NCI-H1417 treated with DMSO at 0.1 percent for 48 hours (cell line): Measurements from ENCODE around the gene PRR12.

Experiments
- DNase-seq: peaks from one replicate; lab custom pipeline; 2025; lab: John Stamatoyannopoulos, UW

Gene PRR12, protein sequence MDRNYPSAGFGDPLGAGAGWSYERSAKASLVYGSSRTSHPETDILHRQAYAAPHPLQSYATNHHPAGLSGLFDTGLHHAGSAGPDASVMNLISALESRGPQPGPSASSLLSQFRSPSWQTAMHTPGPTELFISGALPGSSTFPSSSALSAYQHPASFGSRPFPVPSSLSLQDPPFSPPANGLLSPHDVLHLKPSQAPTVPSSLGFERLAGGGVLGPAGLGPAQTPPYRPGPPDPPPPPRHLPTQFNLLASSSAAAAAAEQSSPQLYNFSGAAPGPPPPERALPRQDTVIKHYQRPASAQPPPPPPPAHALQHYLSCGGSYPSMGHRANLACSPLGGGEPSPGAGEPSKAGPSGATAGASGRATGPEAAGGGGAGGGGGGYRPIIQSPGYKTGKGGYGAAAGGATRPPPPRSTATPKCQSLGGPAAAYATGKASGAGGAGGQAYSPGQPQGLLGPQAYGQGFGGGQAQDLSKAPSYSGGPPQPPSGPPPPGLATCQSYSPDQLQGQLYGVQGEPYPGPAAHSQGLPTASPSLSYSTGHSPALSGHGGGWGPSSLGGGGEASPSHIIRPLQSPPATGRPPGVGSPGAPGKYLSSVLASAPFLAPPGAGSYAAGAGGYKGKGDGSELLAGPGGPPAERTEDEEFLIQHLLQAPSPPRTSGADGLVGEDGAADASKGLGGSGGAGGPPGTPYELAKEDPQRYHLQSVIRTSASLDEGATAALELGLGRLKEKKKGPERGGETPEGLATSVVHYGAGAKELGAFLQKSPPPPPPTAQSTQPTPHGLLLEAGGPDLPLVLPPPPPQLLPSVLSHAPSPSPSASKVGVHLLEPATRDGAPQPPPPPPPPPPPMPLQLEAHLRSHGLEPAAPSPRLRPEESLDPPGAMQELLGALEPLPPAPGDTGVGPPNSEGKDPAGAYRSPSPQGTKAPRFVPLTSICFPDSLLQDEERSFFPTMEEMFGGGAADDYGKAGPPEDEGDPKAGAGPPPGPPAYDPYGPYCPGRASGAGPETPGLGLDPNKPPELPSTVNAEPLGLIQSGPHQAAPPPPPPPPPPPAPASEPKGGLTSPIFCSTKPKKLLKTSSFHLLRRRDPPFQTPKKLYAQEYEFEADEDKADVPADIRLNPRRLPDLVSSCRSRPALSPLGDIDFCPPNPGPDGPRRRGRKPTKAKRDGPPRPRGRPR (N-terminal part only)

DNA sequence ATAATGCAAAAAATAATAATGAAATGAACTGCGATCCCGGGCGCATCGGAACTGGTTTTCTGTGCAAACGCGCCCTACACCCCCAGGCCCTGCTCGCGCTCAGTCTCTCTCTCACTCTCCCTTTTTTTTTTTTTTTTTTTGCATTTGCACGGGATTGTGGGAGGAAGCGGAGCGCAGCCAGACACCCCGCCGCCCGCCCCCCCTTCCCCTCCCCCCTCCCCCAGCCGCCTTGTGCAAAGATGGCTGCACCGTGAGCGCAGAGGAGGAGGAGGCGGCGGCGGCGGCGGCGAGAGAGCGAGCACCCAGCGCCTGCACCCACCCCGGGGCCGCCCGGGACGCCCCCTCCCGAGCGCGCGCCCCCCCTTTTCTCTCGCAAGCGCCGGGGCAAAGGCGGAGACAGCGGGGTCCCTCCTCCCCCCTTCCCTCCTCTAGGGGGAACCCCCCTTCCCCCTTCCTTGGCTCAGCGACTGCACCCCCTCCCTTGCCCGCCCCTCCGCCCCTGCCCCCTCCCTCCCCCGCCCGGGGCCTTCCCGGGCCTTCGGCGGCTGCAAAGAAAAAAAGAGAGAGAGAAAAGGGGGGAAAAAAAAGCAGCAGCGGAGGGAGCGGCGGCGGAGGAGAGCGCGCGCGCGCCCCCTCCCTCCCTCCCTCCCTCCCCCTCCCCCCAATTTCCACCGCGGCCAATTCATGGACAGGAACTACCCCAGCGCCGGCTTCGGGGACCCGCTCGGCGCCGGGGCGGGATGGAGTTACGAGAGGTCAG lies at the start of gene PRR12:
Gene PRR12 (plus strand): TSS at position 212 of the 760 bp plus-strand sequence. CDS start 473 bp downstream, at position 685.
- DNase-seq = peak; percentile 12

GRCh38 chr19:49541914-49542313 lies 49.1 kb upstream of the PRR12 start:
- DNase-seq = no peak

- no peak for DNase-seq
Measured at GRCh38 chr19:49542446-49542845, 48.5 kb upstream of the PRR12 start.

GRCh38 chr19:49543032-49543431 lies 48.0 kb upstream of the PRR12 start:
- DNase-seq = no peak

DNA sequence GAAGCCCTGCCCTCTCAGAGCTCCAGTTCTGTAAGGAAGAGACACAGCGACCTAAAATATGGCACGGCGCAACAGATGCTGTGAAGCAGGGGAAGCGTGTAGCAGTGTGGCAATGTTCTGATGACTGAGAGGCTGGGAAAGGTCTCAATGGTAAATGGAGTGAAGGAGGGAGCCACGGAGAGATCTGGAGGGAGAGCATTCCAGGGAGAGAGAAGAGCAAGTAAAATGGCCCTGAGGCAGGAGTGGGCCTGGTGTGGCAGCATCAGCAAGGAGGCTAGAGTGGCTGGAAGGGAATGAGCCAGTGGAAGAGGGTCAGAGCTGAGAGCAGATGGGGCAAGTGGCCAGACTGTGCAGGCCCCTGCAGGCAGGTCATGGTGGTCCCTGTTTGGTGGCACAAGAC lies 46.8 kb upstream of the PRR12 start:
- DNase-seq = no peak

DNA sequence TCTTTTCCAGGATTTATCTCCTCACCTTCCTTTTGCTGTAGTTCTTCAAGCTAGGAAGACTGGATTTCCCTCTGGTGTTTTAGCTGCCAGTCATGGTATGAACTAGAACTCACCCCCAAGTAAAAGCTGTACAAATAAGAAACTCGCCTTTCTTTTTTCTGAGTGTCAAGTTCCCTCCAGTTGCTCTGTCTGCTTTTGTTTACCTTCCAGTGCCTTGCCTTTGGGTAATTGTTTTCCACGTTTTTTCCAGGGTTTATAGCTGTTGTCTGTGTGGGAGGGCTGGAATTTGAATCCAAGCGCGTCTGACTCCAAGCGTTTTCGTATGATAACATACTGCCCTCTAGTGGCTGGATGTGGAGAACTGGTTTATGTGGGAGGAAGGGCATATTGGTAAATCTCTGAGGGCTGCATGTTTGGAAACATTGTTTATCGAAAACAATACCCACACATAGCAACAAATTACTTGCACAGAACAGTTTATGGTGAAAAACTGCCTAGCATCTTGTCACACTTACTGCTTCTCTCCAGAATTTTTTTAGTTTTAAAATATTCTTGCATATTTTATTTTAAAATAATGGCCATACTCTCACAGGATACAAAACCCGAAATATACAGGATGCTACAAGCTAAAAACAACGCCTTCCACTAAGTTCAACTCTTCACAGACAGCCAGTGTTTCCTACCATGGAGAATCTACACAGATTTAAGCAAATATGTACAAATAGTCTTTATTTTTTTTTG lies 44.0 kb upstream of the PRR12 start:
- no peak for DNase-seq

DNA sequence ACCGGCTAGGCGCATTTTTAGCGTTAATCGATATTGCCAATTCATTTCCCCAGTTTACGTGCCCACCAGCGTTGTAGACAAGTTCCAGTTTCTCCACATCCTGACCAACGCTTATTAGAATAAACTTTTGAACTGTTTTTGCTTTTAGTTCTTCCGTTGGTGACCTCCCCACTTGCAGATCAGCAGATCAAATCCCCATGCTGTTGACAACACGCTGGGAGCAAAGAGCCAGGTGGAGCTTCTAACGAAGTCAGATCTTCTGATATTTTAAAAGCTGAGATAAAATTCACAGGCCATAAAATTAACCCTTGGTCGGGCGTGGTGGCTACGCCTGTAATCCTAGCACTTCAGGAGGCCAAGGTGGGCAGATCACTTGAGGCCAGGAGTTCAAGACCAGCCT lies 41.9 kb upstream of the PRR12 start:
- DNase-seq = no peak

GRCh38 chr19:49551531-49551930 lies 39.5 kb upstream of the PRR12 start:
- no peak for DNase-seq

GRCh38 chr19:49552749-49553148 lies 38.2 kb upstream of the PRR12 start:
- DNase-seq = no peak

DNA sequence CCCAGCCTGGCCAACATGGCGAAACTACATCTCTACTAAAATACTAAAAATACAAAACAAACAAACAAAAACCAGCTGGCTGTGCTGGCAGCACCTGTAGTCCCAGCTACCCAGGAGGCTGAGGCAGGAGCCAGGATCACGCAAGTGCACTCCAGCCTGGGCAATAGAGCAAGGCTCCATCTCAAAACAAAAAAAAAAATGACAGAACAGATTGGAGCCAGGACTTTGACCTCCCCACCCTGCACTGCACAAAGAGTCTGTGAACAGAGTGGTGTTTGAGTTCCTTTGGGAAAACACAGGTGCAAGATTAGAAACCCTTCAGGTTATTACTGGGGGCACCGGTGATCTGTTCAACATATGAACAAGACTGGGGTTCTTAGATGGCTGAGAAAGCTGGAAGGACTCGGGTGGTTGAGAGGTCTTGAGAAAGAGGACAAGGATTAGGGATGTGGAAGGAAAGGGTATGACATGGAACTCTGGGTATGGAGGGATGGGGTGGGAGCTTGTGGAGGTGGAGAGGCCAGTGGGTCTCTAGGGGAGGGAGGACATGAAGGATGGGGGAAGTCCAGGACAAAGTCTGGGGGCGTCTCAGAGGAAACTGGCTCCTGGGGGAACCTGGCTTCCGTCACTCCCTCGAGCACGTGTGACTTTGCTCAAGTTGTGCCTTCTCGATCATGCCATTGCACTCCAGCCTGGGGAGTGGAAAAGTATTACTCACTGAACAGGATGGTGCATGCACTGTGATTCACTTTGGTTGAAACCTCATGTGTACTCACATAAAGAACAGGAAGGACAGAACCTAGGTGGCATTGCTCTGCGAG lies 37.3 kb upstream of the PRR12 start:
- no peak for DNase-seq

GRCh38 chr19:49554701-49555181 lies 36.2 kb upstream of the PRR12 start:
- DNase-seq = no peak

GRCh38 chr19:49555600-49556411 lies 35.2 kb upstream of the PRR12 start:
- DNase-seq = no peak

DNA sequence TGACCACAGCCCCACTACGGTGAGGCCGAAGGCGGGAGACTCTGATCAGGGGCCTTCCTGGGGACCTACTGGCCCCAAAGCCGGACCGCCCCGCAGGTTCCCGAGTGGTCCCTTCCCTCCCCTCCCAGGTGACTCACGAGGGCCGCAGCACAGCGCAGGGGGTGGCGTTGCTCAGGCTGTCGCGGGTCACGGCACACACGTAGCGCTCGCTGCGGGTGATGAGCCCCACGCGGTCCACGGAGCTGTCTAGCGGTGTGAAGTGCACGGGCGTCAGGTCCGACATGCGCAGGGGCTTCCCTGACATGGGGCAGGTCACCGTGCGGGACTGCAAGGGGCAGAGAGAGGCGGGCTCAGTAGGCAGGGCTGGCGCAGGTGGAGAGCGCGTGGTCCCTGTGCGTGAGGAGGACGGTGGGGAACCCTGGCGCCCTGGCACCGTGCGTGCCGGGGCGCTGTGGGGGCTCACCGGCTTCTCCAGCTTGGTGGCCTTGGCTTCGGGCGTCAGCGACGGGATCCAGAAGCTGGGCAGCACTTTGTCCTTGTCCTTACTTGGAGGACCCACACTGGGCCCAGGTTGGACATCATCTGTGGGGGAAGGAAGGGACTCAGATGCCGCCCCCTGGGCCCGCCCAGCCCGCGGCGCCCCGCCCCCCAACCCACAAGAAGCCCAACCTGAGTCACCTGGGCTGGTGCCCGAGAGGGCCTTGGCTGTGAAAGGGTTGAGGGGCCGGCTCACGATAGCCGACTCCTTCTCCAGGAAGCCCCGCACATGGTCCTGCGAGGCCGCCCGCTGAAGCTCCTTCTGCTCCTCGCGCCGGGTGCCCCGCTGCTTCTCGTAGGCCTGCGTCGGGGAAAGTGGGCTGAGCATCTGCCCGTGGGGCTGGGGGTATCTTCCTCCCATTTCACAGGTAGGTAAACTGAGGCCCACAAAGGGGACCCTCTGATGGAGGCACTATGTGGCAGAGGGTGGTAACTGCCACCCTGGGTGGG lies 34.3 kb upstream of the PRR12 start:
- no peak for DNase-seq

DNA sequence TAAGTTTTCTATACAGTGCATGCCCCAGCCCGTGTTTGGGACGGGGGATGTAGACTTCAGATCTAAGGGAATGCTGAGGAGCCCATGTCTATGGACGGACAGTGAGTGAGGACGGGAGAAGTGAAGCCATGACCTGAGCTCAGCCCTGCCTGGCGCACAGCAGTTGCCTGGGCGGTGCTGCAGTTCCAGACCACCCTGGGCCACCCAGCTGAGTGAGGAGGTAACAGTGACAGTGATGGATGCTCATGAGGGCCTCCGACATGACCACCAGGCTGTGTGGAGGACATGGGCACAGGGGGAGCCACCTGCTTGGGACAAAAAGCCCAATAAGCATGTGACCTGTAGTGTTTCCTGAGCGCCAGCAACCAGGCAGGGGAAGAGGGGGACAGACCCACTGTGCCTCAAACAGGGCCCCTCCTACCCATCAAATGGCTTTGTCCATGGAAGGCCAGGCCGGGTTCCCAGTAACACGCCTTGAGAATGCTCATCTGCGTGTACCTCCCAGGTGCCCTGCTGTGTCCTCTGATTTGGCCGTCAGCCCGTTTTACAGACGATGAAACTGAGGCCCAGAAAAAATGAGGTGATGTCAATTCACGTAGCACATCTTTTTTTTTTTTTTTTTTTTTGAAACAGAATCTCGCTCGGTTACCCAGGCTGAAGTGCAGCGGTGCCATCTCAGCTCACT lies 33.2 kb upstream of the PRR12 start:
- DNase-seq = no peak

GRCh38 chr19:49558591-49558990 lies 32.4 kb upstream of the PRR12 start:
- no peak for DNase-seq

DNA sequence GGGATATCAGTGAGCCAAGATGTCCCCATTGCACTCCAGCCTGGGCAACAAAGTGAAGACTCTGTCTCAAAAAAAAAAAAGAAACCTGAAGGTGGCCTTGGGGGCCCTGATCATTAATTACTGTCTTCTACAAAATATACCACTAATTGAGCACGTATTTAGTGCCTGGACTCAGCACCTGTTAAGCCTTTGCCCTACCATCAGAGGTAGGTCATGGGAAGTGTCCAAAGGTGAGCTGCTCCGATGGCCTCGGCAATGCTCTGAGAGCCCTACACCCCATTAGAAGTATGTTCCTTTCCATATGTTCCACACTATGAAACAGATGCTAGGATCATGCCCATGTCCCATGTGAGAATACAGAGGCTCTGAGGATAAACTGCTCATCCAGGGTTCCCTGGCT lies 31.5 kb upstream of the PRR12 start:
- no peak for DNase-seq

- no peak for DNase-seq
Measured at GRCh38 chr19:49559928-49560327, 31.1 kb upstream of the PRR12 start.
